Measurements from ENCODE around the gene PP2D1. TPM values are rescaled to one million over a fixed set of nuclear protein-coding genes. Genes with fewer than 3 reads are reported as not detected.

Gene PP2D1
- total and polyA plus RNA-seq, 2 of the 8 experiments (the other 6 are each of a cell fraction or from before 2014, with no cell fraction given), result not detected

DNA sequence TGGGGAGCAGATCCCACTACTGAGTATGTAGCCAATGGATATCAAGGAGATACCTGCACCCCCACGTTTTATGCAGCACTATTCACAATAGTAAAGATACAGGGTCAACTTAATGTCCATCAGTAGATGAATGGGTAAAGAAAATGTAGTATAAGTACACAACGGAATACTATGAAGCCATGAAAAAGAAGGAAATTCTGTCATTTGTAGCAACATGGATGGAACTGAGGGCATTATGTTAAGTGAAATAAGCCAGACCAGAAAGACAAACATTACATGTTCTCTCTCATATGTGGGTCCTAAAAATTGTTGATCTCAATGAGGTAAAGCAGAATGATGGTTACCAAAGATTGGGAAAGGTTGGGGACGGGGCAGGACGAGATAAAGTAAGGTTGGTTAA, 14.6 kb downstream of the PP2D1 start:
- DNase-seq (ENCODE audit: low read depth in 1 of 2, low spot score in 2 of 2), result no peak
- H3K4ac ChIP-seq (replicated peaks; ENCODE audit: insufficient read length, low read depth, low read length), result no peak overlapping the region
- H3K56ac ChIP-seq (replicated peaks; ENCODE audit: insufficient read length, low read depth, low read length), result no peak overlapping the region
- 85% methylated on average over 4 of the region's 4 CpGs; no CpG with 5 or more reads in 1 of the 2 experiments for whole genome bisulfite sequencing, 2 experiments (ENCODE audit: extremely low coverage in 1 of 2, insufficient coverage in 1 of 2, insufficient read length in 1 of 2, insufficient replicate concordance in 2 of 2, low coverage in 1 of 2, low lambda C conversion rate in 2 of 2, missing lambda C conversion rate in 1 of 2)
- H2BK120ac ChIP-seq (replicated peaks; ENCODE audit: low read depth, low read length), result no peak overlapping the region
- H3K9me3 ChIP-seq (ENCODE audit: insufficient read depth in 2 of 2, low read depth in 1 of 2, low read length in 1 of 2), result no peaks in the 10 kb centered on the region
- H3K23me2 ChIP-seq (ENCODE audit: low read depth, low read length), result no peaks in the 10 kb centered on the region
- H4K91ac ChIP-seq (replicated peaks; ENCODE audit: insufficient read length, low read length), result no peak overlapping the region
- no peak overlapping the region for H2BK12ac ChIP-seq (ENCODE audit: low read depth, low read length)
- no peaks in the 10 kb centered on the region for H3K79me2 ChIP-seq (ENCODE audit: control insufficient read depth in 1 of 2, insufficient read depth in 2 of 2, low read length in 2 of 2)
- H2BK5ac ChIP-seq (ENCODE audit: low read depth, low read length), result no peak overlapping the region
- FAIRE-seq, result no peak
- ChIA-PET POLR2A (ENCODE audit: partially characterized antibody) (no interaction called here), CTCF (ENCODE audit: partially characterized antibody) (no interaction called here)
- no peak overlapping the region for H2AK5ac ChIP-seq (ENCODE audit: low read depth, low read length)
- no peak for TF ChIP-seq CEBPB (IDR thresholded peaks at IDR 0.05; ENCODE audit: low read depth, low read length)
- no peak for TF ChIP-seq SIX5 (IDR thresholded peaks at IDR 0.05; ENCODE audit: low read depth, low read length)
- no peak overlapping the region for H3K4me2 ChIP-seq (ENCODE audit: insufficient read depth in 1 of 2, low read depth in 2 of 2, low read length in 2 of 2)
- H3K36me3 ChIP-seq (ENCODE audit: control insufficient read depth in 2 of 4, insufficient read depth in 4 of 4, low read length in 3 of 4), result no peaks in the 10 kb centered on the region
- H3K79me1 ChIP-seq (ENCODE audit: low read depth, low read length), result no peaks in the 10 kb centered on the region
- no peaks in the 10 kb centered on the region for H3K4me1 ChIP-seq (replicated peaks in 1 of 4; ENCODE audit: control insufficient read depth in 3 of 4, insufficient read depth in 4 of 4, low read length in 3 of 4)
- H3K27me3 ChIP-seq (replicated peaks in 1 of 4; ENCODE audit: control insufficient read depth in 3 of 4, extremely low read depth in 1 of 4, insufficient read depth in 3 of 4, low read length in 3 of 4), result no peaks in the 10 kb centered on the region
- no peak overlapping the region for H2BK15ac ChIP-seq (ENCODE audit: low read length)
- H3K14ac ChIP-seq (ENCODE audit: insufficient read length), result no peak overlapping the region
- H2BK20ac ChIP-seq (ENCODE audit: low read length), result no peak overlapping the region
- H4K5ac ChIP-seq (ENCODE audit: insufficient read length, low read depth, low read length), result no peak overlapping the region
- H4K20me1 ChIP-seq (replicated peaks in 1 of 2; ENCODE audit: control insufficient read depth in 1 of 2, insufficient read depth in 2 of 2, low read length in 2 of 2), result no peaks in the 10 kb centered on the region
- H3K18ac ChIP-seq (ENCODE audit: extremely low read depth, low read length), result no peak overlapping the region
- H2AFZ ChIP-seq (ENCODE audit: low read length), result no peak overlapping the region
- no peak overlapping the region for H3K23ac ChIP-seq (ENCODE audit: insufficient read length)
- no peak overlapping the region for H3K27ac ChIP-seq (ENCODE audit: low read depth, low read length)
- no peak overlapping the region for H3K9ac ChIP-seq (replicated peaks in 1 of 4; ENCODE audit: extremely low read depth in 1 of 4, low read depth in 3 of 4, low read length in 3 of 4)
- no peak overlapping the region for H4K8ac ChIP-seq (ENCODE audit: extremely low read depth, insufficient read depth, low read length)
- H3K4me3 ChIP-seq (ENCODE audit: extremely low read depth in 1 of 4, insufficient read depth in 2 of 4, low read depth in 3 of 4, low read length in 4 of 4), result no peak overlapping the region

Data from H1 (cell line).